Femur (tissue), 1 donor: ENCODE measurements around the gene CLDN7.

Source experiments
- DNase-seq: peaks from one replicate; pipeline ENCODE4 v3.0.0-alpha.2; 2017

CLDN7 gene

GRCh38 chr17:7218166-7218565, 44.1 kb downstream of the CLDN7 start:
- no peak for DNase-seq

GRCh38 chr17:7217113-7217987, 44.9 kb downstream of the CLDN7 start:
- DNase-seq, result peak; percentile 89

GRCh38 chr17:7216242-7217112, 45.8 kb downstream of the CLDN7 start:
- DNase-seq, result no peak

- peak; percentile 66 for DNase-seq
Observed at GRCh38 chr17:7215652-7216180, 46.6 kb downstream of the CLDN7 start.

GRCh38 chr17:7215136-7215638, 47.1 kb downstream of the CLDN7 start:
- no peak for DNase-seq

DNA sequence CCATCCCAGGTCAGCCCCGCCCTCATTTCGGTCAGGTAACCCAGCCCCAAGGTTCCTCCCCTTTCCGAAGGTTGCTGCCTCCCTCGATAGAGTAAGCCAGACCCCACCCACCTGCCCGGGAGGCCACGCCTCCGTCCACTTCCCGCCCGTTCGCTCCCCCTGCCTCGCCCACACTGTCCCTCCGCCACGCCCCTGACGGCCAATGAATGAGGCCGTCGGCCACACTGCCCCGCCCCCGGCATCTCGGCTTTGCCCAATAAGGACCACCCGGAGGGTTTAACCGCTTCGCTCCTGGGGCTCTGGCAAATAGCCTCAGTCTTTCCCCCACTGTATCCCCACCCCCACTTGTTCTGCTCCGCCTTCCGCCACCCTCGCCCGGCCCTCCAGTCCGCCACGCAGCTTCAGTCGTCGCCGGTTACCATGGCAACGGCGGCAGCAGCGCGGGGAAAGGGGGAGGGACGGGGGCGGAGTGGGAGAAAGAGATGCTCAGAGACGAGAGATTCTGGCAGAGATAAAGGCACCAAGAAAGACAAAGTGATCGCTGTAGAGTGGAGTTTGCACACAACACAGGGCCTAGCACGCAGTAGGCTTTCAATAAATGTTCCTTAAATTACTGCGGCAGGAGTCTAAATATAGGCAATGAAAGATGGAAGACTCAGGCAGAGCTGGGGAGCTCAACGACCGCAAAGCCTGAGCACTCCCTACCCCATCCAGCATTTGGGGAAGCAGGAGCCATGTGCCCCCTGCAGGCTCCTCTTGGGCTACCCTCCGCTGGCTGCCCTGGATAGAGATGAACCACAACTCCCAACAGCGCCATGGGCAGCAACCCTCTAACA, 47.8 kb downstream of the CLDN7 start:
- peak; percentile 100 for DNase-seq

DNA sequence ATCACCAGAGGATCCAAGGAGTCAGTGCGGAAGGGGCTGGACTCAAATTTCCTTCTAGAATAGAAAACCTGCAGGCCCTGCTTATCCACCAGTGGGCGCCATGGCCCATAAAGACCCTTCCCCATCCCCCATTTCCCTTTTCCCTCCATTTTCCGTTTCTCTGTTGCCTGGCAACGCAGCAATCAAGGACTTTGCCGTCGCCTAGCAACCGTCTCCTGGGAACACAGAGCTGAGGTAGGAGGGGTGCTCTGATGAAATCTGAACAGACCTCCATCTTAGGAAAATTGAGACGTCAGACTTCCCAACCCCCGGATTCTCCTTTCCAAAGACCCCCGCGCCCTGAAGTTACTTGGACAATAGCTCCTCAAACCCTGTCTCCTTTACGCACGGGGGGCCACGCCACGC, 48.4 kb downstream of the CLDN7 start:
- peak; percentile 91 for DNase-seq

DNA sequence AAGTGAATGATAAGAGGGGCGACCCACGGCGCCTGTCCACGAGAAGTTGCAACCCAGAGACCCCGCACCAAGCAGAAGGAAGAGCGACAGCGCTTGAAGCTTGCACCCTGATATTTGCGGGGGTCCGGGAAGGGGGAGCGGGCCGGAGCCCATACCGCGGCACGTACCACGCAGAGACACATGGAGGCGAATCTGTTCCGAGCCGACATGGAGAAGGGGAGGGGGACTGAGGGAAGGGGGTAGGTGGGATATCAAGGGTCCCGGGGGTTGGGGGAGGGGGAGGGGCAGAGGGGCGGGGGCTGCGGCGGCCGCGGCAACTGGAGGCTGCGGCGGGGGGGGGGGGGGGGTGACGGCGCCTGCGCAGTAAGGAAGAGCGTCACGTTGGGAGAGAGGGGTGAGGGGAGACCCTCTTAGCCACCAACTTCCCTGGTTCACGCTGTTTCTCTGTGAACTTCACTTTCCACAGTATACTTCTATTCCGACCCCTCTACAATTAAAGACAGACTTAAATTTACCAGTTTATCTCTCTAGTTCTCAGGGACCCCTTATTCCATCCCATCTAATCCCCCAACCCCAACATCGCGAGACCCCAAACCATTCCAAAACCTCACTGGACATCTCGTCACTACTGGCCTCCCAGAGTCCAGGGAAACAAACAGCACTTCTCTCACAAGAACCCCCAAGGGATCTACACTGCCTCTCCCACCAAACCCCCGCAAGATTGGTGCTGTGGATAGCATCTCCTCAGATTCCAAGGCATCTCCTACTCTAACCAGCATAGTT, 50.6 kb downstream of the CLDN7 start:
- DNase-seq, result peak; percentile 24
